ENCODE results near the gene MIS18A.

DNA sequence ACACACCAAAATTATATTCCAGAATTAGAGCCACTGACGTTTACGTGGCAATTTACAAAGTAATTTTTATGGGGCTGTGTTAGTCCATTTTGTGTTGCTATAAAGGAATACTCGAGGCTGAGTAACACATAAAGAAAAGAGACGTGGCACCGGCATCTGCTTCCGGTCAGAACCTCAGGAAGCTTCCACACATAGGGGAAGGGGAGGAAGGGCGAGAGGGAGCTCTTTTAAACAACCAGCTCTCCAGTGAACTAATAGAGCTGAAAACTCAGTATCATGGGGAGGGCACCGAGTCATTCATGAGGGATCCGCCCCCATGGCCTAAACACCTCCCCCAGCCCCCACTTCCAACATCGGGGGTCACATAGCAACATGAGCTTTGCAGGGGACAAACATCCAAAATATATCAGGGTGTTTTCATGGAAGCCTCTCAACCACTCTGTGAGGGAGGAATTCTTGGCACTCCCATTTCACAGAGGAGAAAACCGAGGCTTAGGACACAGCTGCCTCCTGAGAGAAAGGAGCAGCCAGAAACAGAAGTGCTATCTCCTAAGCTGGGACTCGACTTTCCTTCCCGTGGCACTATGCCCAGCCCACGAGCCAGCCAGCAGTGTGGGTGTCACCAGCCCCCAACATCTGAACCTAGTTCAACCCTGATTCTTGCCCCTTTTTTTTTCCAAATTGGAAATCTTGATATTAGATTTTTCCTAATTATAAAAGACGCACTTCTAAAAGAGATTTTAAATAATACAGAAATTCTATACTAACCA is 29.2 kb downstream of the MIS18A start:
- TF ChIP-seq, protein P1, sequence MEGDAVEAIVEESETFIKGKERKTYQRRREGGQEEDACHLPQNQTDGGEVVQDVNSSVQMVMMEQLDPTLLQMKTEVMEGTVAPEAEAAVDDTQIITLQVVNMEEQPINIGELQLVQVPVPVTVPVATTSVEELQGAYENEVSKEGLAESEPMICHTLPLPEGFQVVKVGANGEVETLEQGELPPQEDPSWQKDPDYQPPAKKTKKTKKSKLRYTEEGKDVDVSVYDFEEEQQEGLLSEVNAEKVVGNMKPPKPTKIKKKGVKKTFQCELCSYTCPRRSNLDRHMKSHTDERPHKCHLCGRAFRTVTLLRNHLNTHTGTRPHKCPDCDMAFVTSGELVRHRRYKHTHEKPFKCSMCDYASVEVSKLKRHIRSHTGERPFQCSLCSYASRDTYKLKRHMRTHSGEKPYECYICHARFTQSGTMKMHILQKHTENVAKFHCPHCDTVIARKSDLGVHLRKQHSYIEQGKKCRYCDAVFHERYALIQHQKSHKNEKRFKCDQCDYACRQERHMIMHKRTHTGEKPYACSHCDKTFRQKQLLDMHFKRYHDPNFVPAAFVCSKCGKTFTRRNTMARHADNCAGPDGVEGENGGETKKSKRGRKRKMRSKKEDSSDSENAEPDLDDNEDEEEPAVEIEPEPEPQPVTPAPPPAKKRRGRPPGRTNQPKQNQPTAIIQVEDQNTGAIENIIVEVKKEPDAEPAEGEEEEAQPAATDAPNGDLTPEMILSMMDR (IDR thresholded peaks at IDR 0.05 in 4 of 5, conservative IDR thresholded peaks at IDR 0.05 in 1 of 5): no peak
- TF ChIP-seq POLR2A (IDR thresholded peaks at IDR 0.05): no peak

All from gastrocnemius medialis (tissue), 4 donors.